ENCODE measurements around the gene AKT1S1.

- TF ChIP-seq, protein P1, sequence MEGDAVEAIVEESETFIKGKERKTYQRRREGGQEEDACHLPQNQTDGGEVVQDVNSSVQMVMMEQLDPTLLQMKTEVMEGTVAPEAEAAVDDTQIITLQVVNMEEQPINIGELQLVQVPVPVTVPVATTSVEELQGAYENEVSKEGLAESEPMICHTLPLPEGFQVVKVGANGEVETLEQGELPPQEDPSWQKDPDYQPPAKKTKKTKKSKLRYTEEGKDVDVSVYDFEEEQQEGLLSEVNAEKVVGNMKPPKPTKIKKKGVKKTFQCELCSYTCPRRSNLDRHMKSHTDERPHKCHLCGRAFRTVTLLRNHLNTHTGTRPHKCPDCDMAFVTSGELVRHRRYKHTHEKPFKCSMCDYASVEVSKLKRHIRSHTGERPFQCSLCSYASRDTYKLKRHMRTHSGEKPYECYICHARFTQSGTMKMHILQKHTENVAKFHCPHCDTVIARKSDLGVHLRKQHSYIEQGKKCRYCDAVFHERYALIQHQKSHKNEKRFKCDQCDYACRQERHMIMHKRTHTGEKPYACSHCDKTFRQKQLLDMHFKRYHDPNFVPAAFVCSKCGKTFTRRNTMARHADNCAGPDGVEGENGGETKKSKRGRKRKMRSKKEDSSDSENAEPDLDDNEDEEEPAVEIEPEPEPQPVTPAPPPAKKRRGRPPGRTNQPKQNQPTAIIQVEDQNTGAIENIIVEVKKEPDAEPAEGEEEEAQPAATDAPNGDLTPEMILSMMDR (IDR thresholded peaks at IDR 0.05 in 4 of 5, conservative IDR thresholded peaks at IDR 0.05 in 1 of 5): no peak
- no peak for TF ChIP-seq POLR2A (IDR thresholded peaks at IDR 0.05)
Observed at GRCh38 chr19:49858088-49858985, 18.8 kb downstream of the AKT1S1 start.
